H9 (cell line): Measurements from ENCODE around the gene SET. TPM values are rescaled to one million over a fixed set of nuclear protein-coding genes. Genes with fewer than 3 reads are reported as not detected.
A peak's percentile ranks its signal among the peaks of the same experiment; 100 is the strongest.

Experiments used
- DNase-seq: peaks from one replicate; pipeline ENCODE4 v3.0.0-alpha.2; 2017
- H2AFZ ChIP-seq: one replicate; pipeline ENCODE4 v1.6.1; 2013; ENCODE audit warnings: mild to moderate bottlenecking, low read length, control low read depth, moderate library complexity
- H2AK5ac ChIP-seq: 2 replicates; pipeline ENCODE4 v1.6.1; 2013; ENCODE audit warnings: low read length, control low read depth, mixed read lengths; ENCODE audit not compliant: insufficient read length
- H2BK120ac ChIP-seq: one replicate; pipeline ENCODE4 v1.6.1; 2013; ENCODE audit warnings: low read depth, mild to moderate bottlenecking, low read length, control low read depth, inconsistent platforms; ENCODE audit not compliant: poor library complexity, severe bottlenecking
- H2BK12ac ChIP-seq: 2 replicates; pipeline ENCODE4 v1.6.1; 2013; ENCODE audit warnings: low read length, control low read depth, mixed read lengths, low read depth; ENCODE audit not compliant: insufficient read length
- H2BK15ac ChIP-seq: 2 replicates; pipeline ENCODE4 v1.6.1; 2013; ENCODE audit warnings: low read depth, low read length, control low read depth
- H2BK20ac ChIP-seq: one replicate; pipeline ENCODE4 v1.6.1; 2013; ENCODE audit warnings: low read depth, mild to moderate bottlenecking, low read length, control low read depth, inconsistent platforms; ENCODE audit not compliant: poor library complexity, severe bottlenecking
- H2BK5ac ChIP-seq: 2 replicates; pipeline ENCODE4 v1.6.1; 2013; ENCODE audit warnings: low read length, control low read depth, mixed read lengths; ENCODE audit not compliant: insufficient read length
- H3K14ac ChIP-seq: 2 replicates; pipeline ENCODE4 v1.6.1; 2013; ENCODE audit warnings: low read length, control low read depth; ENCODE audit not compliant: insufficient read depth
- H3K18ac ChIP-seq: 2 replicates; pipeline ENCODE4 v1.6.1; 2013; ENCODE audit warnings: low read depth, mild to moderate bottlenecking, mixed read lengths, low read length, control low read depth; ENCODE audit not compliant: insufficient read length
- H3K23ac ChIP-seq: 2 replicates; pipeline ENCODE4 v1.6.1; 2013; ENCODE audit warnings: low read length, control low read depth, mixed read lengths, low read depth; ENCODE audit not compliant: insufficient read length
- H3K23me2 ChIP-seq: 2 replicates; pipeline ENCODE4 v1.6.1; 2013; ENCODE audit warnings: low read depth, mild to moderate bottlenecking, mixed read lengths, low read length, control low read depth; ENCODE audit not compliant: insufficient read length, poor library complexity, severe bottlenecking
- H3K27ac ChIP-seq: 2 replicates; pipeline ENCODE4 v1.5.1; 2013; ENCODE audit warnings: low read length, control low read depth, mixed read lengths, low read depth; ENCODE audit not compliant: insufficient read length
- H3K27me3 ChIP-seq: 2 replicates; pipeline ENCODE4 v1.6.1; 2013; ENCODE audit warnings: low read length, control low read depth, inconsistent platforms; ENCODE audit not compliant: insufficient read depth
- H3K4ac ChIP-seq: 2 replicates; pipeline ENCODE4 v1.6.1; 2013; ENCODE audit warnings: low read depth, mild to moderate bottlenecking, control low read depth, inconsistent platforms, low read length, moderate library complexity
- H3K4me1 ChIP-seq: 2 replicates; pipeline ENCODE4 v1.6.1; 2013; ENCODE audit warnings: low read length, control low read depth, inconsistent platforms; ENCODE audit not compliant: insufficient read depth
- H3K4me2 ChIP-seq: 2 replicates; pipeline ENCODE4 v1.6.1; 2013; ENCODE audit warnings: low read length, control low read depth, mixed read lengths; ENCODE audit not compliant: insufficient read length, insufficient read depth
- H3K56ac ChIP-seq: 2 replicates; pipeline ENCODE4 v1.6.1; 2013; ENCODE audit warnings: low read depth, mild to moderate bottlenecking, mixed read lengths, low read length, control low read depth; ENCODE audit not compliant: insufficient read length
- H3K79me1 ChIP-seq: 2 replicates; pipeline ENCODE4 v1.6.1; 2013; ENCODE audit warnings: low read depth, mild to moderate bottlenecking, moderate library complexity, low read length, control low read depth, inconsistent platforms; ENCODE audit not compliant: insufficient read depth, poor library complexity, severe bottlenecking
- H3K79me2 ChIP-seq: 2 replicates; pipeline ENCODE4 v1.6.1; 2013; ENCODE audit warnings: low read length, control low read depth, inconsistent platforms; ENCODE audit not compliant: insufficient read depth
- H3K9ac ChIP-seq: 2 replicates; pipeline ENCODE4 v1.6.1; 2013; ENCODE audit warnings: low read length, control low read depth, mixed read lengths; ENCODE audit not compliant: insufficient read length; ENCODE audit errors: extremely low read depth
- H3K9me3 ChIP-seq: one replicate; pipeline ENCODE4 v1.6.1; 2013; ENCODE audit warnings: low read depth, low read length, inconsistent platforms; ENCODE audit not compliant: control insufficient read depth
- H3T11ph ChIP-seq: one replicate; pipeline ENCODE4 v1.6.1; 2013; ENCODE audit warnings: mild to moderate bottlenecking, low read length, control low read depth, inconsistent platforms
- H4K20me1 ChIP-seq: one replicate; pipeline ENCODE4 v1.6.1; 2013; ENCODE audit not compliant: control insufficient read depth, insufficient read length, insufficient read depth
- H4K5ac ChIP-seq: 2 replicates; pipeline ENCODE4 v1.6.1; 2013; ENCODE audit warnings: low read depth, mild to moderate bottlenecking, mixed read lengths, low read length, control low read depth; ENCODE audit not compliant: insufficient read length
- H4K8ac ChIP-seq: replicated peaks from 2 replicates; pipeline ENCODE4 v1.6.1; 2013; ENCODE audit warnings: low read length, control low read depth, mixed read lengths, low read depth; ENCODE audit not compliant: insufficient read length
- H4K91ac ChIP-seq: 2 replicates; pipeline ENCODE4 v1.6.1; 2013; ENCODE audit warnings: low read depth, mild to moderate bottlenecking, moderate library complexity, mixed read lengths, low read length, control low read depth; ENCODE audit not compliant: insufficient read length
- H3K27ac Mint-ChIP-seq, 3 experiments: 2 replicates in 2 of 3; 3 replicates in 1 of 3; pipeline ENCODE4 v1.8.0; 2020 to 2021; ENCODE audit warnings: mixed read lengths in 3 of 3, mild to moderate bottlenecking in 1 of 3, moderate library complexity in 1 of 3
- H3K27me3 Mint-ChIP-seq: 2 replicates; pipeline ENCODE4 v1.8.0; 2021; ENCODE audit warnings: low read depth, mild to moderate bottlenecking, moderate library complexity, mixed read lengths
- H3K36me3 Mint-ChIP-seq, 3 experiments: 2 replicates in 2 of 3; 3 replicates in 1 of 3; pipeline ENCODE4 v1.8.0; 2020 to 2021; ENCODE audit warnings: low read depth in 3 of 3, mixed read lengths in 3 of 3; ENCODE audit not compliant: insufficient read depth in 1 of 3
- H3K4me1 Mint-ChIP-seq, 2 experiments: 2 replicates each; pipeline ENCODE4 v1.8.0; 2020; ENCODE audit warnings: mixed read lengths in 2 of 2
- H3K4me3 Mint-ChIP-seq, 2 experiments: 2 replicates in 1 of 2; 3 replicates in 1 of 2; pipeline ENCODE4 v1.8.0; 2020 to 2021; ENCODE audit warnings: mild to moderate bottlenecking in 2 of 2, mixed read lengths in 2 of 2, moderate library complexity in 1 of 2
- H3K9me3 Mint-ChIP-seq, 2 experiments: 2 replicates in 1 of 2; 3 replicates in 1 of 2; pipeline ENCODE4 v1.8.0; 2020; ENCODE audit warnings: mild to moderate bottlenecking in 2 of 2, mixed read lengths in 2 of 2, moderate library complexity in 1 of 2
- WGBS: extraction: QIAGEN DNeasy Blood & Tissue Kit; methylation state at CpG from one replicate; pipeline ENCODE4 v1.1.7; 2013; ENCODE audit warnings: missing lambda C conversion rate, low lambda C conversion rate, mixed read lengths; ENCODE audit not compliant: insufficient read length; ENCODE audit errors: extremely low coverage; 5-methylcytosine and 5-hydroxymethylcytosine counted together
- total RNA-seq: library from RNA; stranded (reverse); gene quantifications from 2 replicates; pipeline ENCODE4 v1.2.1, GENCODE V29; 2021
- TF ChIP-seq, protein P1 (sequence below): fragments of 200-600 bp; sonication (generic); conservative IDR thresholded peaks from 3 replicates; pipeline ENCODE4 v1.8.0; 2021; ENCODE audit warnings: antibody characterized with exemption, mild to moderate bottlenecking

SET gene
- total RNA-seq, 1 experiment from 2014 or later: 1,148 TPM

GRCh38 chr9:128684065-128684324 is 5.0 kb upstream of the SET start:
- Histone ChIP-seq H3K23ac (no peak overlapping the region), H2BK5ac (peak overlapping the region; percentile 9), H4K5ac (no peak overlapping the region), H3K14ac (peak overlapping the region; percentile 79; the same call in 1 of the 2 replicates), H3K9ac (peak overlapping the region; percentile 92), H3K56ac (no peak overlapping the region), H4K8ac (no peak overlapping the region), H3K27ac (peak overlapping the region; percentile 93), H4K91ac (no peak overlapping the region), H3K4me1 (peaks cover 4% of the 10 kb centered on the region; the same call in 1 of the 2 replicates), H2BK12ac (no peak overlapping the region), H3T11ph (no peak overlapping the region), H3K9me3 (no peaks in the 10 kb centered on the region), H3K79me2 (peaks cover 33% of the 10 kb centered on the region), H2AFZ (no peak overlapping the region), H2BK15ac (no peak overlapping the region), H3K4me2 (peak overlapping the region; percentile 73), H3K18ac (peak overlapping the region; percentile 49), H3K4ac (no peak overlapping the region), H2BK20ac (no peak overlapping the region), H2AK5ac (no peak overlapping the region), H4K20me1 (no peaks in the 10 kb centered on the region), H2BK120ac (no peak overlapping the region), H3K79me1 (no peaks in the 10 kb centered on the region), H3K23me2 (peaks cover 13% of the 10 kb centered on the region), H3K27me3 (no peaks in the 10 kb centered on the region)
- Mint-ChIP-seq H3K27ac (peak overlapping the region; percentile 99), H3K36me3 (peaks cover 28 to 40% (median 40%) of the 10 kb centered on the region in 3 experiments), H3K9me3 (peaks cover 6 to 13% of the 10 kb centered on the region in 2 experiments), H3K4me1 (peaks cover 42 to 44% of the 10 kb centered on the region in 2 experiments), H3K27me3 (no peaks in the 10 kb centered on the region), H3K4me3 (peak overlapping the region; percentile 95 to 100)
- no CpG with 5 or more reads among the region's 3 CpGs for WGBS
- TF ChIP-seq, protein P1, sequence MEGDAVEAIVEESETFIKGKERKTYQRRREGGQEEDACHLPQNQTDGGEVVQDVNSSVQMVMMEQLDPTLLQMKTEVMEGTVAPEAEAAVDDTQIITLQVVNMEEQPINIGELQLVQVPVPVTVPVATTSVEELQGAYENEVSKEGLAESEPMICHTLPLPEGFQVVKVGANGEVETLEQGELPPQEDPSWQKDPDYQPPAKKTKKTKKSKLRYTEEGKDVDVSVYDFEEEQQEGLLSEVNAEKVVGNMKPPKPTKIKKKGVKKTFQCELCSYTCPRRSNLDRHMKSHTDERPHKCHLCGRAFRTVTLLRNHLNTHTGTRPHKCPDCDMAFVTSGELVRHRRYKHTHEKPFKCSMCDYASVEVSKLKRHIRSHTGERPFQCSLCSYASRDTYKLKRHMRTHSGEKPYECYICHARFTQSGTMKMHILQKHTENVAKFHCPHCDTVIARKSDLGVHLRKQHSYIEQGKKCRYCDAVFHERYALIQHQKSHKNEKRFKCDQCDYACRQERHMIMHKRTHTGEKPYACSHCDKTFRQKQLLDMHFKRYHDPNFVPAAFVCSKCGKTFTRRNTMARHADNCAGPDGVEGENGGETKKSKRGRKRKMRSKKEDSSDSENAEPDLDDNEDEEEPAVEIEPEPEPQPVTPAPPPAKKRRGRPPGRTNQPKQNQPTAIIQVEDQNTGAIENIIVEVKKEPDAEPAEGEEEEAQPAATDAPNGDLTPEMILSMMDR: no peak
- no peak for DNase-seq
